ENCODE data around the gene PTGER3. TPM values are rescaled to one million over a fixed set of nuclear protein-coding genes. Genes with fewer than 3 reads are reported as not detected.

PTGER3 gene
- total RNA-seq, 1 experiment from 2014 or later = 0.09 TPM

DNA sequence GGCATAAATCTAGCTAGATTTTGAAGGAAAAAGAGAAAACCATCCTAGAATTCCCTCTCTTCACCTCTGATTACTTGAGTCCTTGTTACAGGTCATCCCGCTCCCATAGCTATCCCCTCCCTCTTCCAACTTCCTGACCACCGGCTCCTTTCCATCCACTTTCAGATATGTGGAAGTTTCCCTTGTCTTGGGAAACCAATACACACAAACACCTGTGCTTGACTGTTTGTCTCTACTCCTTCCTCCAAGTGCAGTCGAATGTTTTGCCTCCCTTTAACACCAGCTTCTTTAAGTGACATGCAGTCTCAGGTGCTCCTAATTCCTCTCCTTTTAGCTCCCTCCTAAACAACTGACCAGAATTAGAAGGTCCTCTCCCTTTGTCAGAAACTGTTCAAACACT is 70.0 kb downstream of the PTGER3 start:
- intact Hi-C loops (cut with micrococcal nuclease; ENCODE audit: unreplicated experiment) = no loop called here
- TF ChIP-seq, protein P1, sequence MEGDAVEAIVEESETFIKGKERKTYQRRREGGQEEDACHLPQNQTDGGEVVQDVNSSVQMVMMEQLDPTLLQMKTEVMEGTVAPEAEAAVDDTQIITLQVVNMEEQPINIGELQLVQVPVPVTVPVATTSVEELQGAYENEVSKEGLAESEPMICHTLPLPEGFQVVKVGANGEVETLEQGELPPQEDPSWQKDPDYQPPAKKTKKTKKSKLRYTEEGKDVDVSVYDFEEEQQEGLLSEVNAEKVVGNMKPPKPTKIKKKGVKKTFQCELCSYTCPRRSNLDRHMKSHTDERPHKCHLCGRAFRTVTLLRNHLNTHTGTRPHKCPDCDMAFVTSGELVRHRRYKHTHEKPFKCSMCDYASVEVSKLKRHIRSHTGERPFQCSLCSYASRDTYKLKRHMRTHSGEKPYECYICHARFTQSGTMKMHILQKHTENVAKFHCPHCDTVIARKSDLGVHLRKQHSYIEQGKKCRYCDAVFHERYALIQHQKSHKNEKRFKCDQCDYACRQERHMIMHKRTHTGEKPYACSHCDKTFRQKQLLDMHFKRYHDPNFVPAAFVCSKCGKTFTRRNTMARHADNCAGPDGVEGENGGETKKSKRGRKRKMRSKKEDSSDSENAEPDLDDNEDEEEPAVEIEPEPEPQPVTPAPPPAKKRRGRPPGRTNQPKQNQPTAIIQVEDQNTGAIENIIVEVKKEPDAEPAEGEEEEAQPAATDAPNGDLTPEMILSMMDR (IDR thresholded peaks at IDR 0.05; ENCODE audit: unreplicated experiment) = no peak
- Mint-ChIP-seq H3K4me3 (ENCODE audit: low read depth, unreplicated experiment) (no peak overlapping the region), H3K36me3 (ENCODE audit: insufficient read depth, unreplicated experiment) (no peaks in the 10 kb centered on the region), H3K27me3 (ENCODE audit: unreplicated experiment) (peaks cover 12% of the 10 kb centered on the region), H3K4me1 (ENCODE audit: low read depth, unreplicated experiment) (no peaks in the 10 kb centered on the region), H3K27ac (ENCODE audit: unreplicated experiment) (no peak overlapping the region), H3K9me3 (ENCODE audit: low read depth, unreplicated experiment) (peaks cover 3% of the 10 kb centered on the region)
- CTCF ChIA-PET = no interaction called here
- no TSS peak for BruUV-seq (replicated peaks)
- no peak for DNase-seq

DNA sequence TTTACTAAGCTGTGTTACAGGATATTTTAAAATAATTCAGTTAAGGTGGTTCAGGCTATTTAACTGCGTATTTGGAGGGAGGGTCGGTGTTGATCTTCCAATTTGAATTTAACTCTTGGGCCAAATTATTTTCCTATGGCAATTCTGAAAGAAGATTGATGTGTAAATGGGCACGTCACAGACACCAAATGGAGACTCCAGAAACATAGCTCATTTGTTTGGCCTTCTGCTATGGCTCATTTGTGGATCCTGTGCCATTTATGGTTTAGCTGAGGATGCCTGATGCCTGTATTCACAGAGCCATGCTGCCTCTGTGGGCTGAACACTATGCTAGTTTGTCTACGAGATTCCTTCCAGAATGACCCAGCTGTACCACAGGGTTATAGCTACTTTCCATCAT is 70.6 kb downstream of the PTGER3 start:
- DNase-seq = no peak
- H3K36me3 Mint-ChIP-seq (ENCODE audit: insufficient read depth, unreplicated experiment) = no peaks in the 10 kb centered on the region
- H3K27me3 Mint-ChIP-seq (ENCODE audit: unreplicated experiment) = peaks cover 12% of the 10 kb centered on the region
- H3K4me1 Mint-ChIP-seq (ENCODE audit: low read depth, unreplicated experiment) = no peaks in the 10 kb centered on the region
- intact Hi-C loops (cut with micrococcal nuclease; ENCODE audit: unreplicated experiment) = no loop called here
- TF ChIP-seq, protein P1 (IDR thresholded peaks at IDR 0.05; ENCODE audit: unreplicated experiment) = no peak
- no TSS peak for BruUV-seq (replicated peaks)
- H3K27ac Mint-ChIP-seq (ENCODE audit: unreplicated experiment) = no peak overlapping the region
- peaks cover 3% of the 10 kb centered on the region for H3K9me3 Mint-ChIP-seq (ENCODE audit: low read depth, unreplicated experiment)
- CTCF ChIA-PET = no interaction called here
- H3K4me3 Mint-ChIP-seq (ENCODE audit: low read depth, unreplicated experiment) = no peak overlapping the region

DNA sequence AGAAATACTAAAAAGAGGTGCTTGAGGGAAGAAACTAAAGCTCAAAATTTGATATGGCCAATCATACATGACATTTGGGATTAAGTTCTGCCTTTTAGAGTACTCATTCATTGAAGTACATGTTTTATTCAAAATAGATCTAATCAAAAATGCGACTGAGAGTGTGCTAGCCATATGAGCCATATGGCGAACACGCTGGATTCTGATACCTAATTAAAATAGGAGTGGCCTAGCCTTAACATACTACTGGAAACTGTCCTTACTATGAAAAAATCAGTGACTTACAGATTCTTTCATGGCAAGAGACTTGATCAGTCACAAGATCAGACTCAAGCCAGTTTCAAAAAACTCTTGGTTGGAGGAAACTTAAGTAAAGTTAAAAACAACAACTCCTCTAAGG is 73.9 kb downstream of the PTGER3 start:
- no peak for DNase-seq
- CTCF ChIA-PET = no interaction called here
- TF ChIP-seq, protein P1 (IDR thresholded peaks at IDR 0.05; ENCODE audit: unreplicated experiment) = no peak
- peaks cover 12% of the 10 kb centered on the region for H3K27me3 Mint-ChIP-seq (ENCODE audit: unreplicated experiment)
- BruUV-seq (replicated peaks) = no TSS peak
- no peak overlapping the region for H3K4me3 Mint-ChIP-seq (ENCODE audit: low read depth, unreplicated experiment)
- intact Hi-C loops (cut with micrococcal nuclease; ENCODE audit: unreplicated experiment) = no loop called here
- H3K9me3 Mint-ChIP-seq (ENCODE audit: low read depth, unreplicated experiment) = no peaks in the 10 kb centered on the region
- H3K36me3 Mint-ChIP-seq (ENCODE audit: insufficient read depth, unreplicated experiment) = no peaks in the 10 kb centered on the region
- H3K27ac Mint-ChIP-seq (ENCODE audit: unreplicated experiment) = no peak overlapping the region
- H3K4me1 Mint-ChIP-seq (ENCODE audit: low read depth, unreplicated experiment) = no peaks in the 10 kb centered on the region

DNA sequence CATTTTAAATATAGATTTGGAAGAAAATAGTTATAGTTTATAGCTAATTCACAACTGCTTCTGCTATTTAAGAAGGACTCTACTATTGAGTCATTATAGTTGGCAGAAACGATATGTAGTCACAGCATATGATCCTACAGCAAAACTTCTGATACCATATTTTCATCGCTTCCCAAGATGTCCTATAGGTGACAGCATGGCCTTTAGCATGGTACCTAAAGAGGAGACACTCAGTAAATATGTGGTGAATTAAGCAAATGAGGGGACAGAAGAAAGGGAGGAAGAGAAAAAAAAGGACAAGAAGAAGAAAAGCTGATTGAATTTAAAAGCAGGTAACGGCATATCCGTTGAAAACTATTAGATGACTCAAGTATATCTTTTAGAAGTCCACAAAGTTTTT is 77.2 kb downstream of the PTGER3 start:
- Mint-ChIP-seq H3K27me3 (ENCODE audit: unreplicated experiment) (no peaks in the 10 kb centered on the region), H3K27ac (ENCODE audit: unreplicated experiment) (no peak overlapping the region), H3K36me3 (ENCODE audit: insufficient read depth, unreplicated experiment) (no peaks in the 10 kb centered on the region), H3K9me3 (ENCODE audit: low read depth, unreplicated experiment) (peaks cover 4% of the 10 kb centered on the region), H3K4me1 (ENCODE audit: low read depth, unreplicated experiment) (no peaks in the 10 kb centered on the region), H3K4me3 (ENCODE audit: low read depth, unreplicated experiment) (no peak overlapping the region)
- TF ChIP-seq, protein P1 (IDR thresholded peaks at IDR 0.05; ENCODE audit: unreplicated experiment) = no peak
- intact Hi-C loops (cut with micrococcal nuclease; ENCODE audit: unreplicated experiment) = no loop called here
- DNase-seq = no peak
- CTCF ChIA-PET = no interaction called here
- no TSS peak for BruUV-seq (replicated peaks)

Measured in Calu3 (cell line).